OCI-M1 (cell line): ENCODE measurements around the gene HS6ST2.

Experiments used
- DNase-seq: peaks from one replicate; lab custom pipeline; 2025; lab: John Stamatoyannopoulos, UW

HS6ST2 gene

GRCh38 chrX:132843363-132843762 is 115.1 kb downstream of the HS6ST2 start:
- no peak for DNase-seq

GRCh38 chrX:132842460-132843238 is 115.8 kb downstream of the HS6ST2 start:
- DNase-seq: no peak

- no peak for DNase-seq
Measured at GRCh38 chrX:132837967-132838366, 120.5 kb downstream of the HS6ST2 start.

- no peak for DNase-seq
Measured at GRCh38 chrX:132837126-132837525, 121.3 kb downstream of the HS6ST2 start.

- no peak for DNase-seq
Measured at GRCh38 chrX:132836471-132836870, 122.0 kb downstream of the HS6ST2 start.

- no peak for DNase-seq
Measured at GRCh38 chrX:132834741-132835140, 123.7 kb downstream of the HS6ST2 start.

- no peak for DNase-seq
Measured at GRCh38 chrX:132834109-132834508, 124.3 kb downstream of the HS6ST2 start.

GRCh38 chrX:132833373-132833772 is 125.1 kb downstream of the HS6ST2 start:
- no peak for DNase-seq

- DNase-seq: no peak
Measured at GRCh38 chrX:132831336-132831973, 127.0 kb downstream of the HS6ST2 start.

GRCh38 chrX:132822634-132823012 is 135.8 kb downstream of the HS6ST2 start:
- no peak for DNase-seq

GRCh38 chrX:132821974-132822633 is 136.3 kb downstream of the HS6ST2 start:
- DNase-seq: no peak

GRCh38 chrX:132820675-132821074 is 137.8 kb downstream of the HS6ST2 start:
- no peak for DNase-seq

GRCh38 chrX:132819711-132820264 is 138.6 kb downstream of the HS6ST2 start:
- DNase-seq: no peak

GRCh38 chrX:132818638-132819037 is 139.8 kb downstream of the HS6ST2 start:
- no peak for DNase-seq

- DNase-seq: no peak
Measured at GRCh38 chrX:132815643-132816042, 142.8 kb downstream of the HS6ST2 start.

- no peak for DNase-seq
Measured at GRCh38 chrX:132810964-132811712, 147.3 kb downstream of the HS6ST2 start.

GRCh38 chrX:132810488-132810887 is 147.9 kb downstream of the HS6ST2 start:
- DNase-seq: no peak

GRCh38 chrX:132809581-132809980 is 148.8 kb downstream of the HS6ST2 start:
- DNase-seq: no peak

- no peak for DNase-seq
Measured at GRCh38 chrX:132807411-132808030, 150.9 kb downstream of the HS6ST2 start.

GRCh38 chrX:132802033-132802432 is 156.4 kb downstream of the HS6ST2 start:
- no peak for DNase-seq

GRCh38 chrX:132795181-132795580 is 163.2 kb downstream of the HS6ST2 start:
- DNase-seq: no peak

- no peak for DNase-seq
Measured at GRCh38 chrX:132791714-132792113, 166.7 kb downstream of the HS6ST2 start.
